Breast epithelium (tissue), 3 donors: Measurements from ENCODE around the gene FASTKD1.

Experiments
- CTCF ChIP-seq, 3 donors: fragments of 450-650 bp; IDR thresholded peaks; one replicate each; pipeline ENCODE4 v1.5.1; 2016 to 2017; ENCODE audit warnings: antibody characterized with exemption in 3 of 3, mild to moderate bottlenecking in 3 of 3, moderate library complexity in 3 of 3
- POLR2A ChIP-seq: fragments of 450-650 bp; IDR thresholded peaks from one replicate; pipeline ENCODE4 v1.6.1; 2016; ENCODE audit warnings: antibody characterized with exemption, mild to moderate bottlenecking, moderate library complexity

- TF ChIP-seq POLR2A (no peak), CTCF (IDR thresholded peaks at IDR 0.05) (no peak)
Observed at GRCh38 chr2:169510496-169510895, 63.2 kb downstream of the FASTKD1 start.
